A549 (cell line): ENCODE results near the gene TYW1B. TPM values are rescaled to one million over a fixed set of nuclear protein-coding genes. Genes with fewer than 3 reads are reported as not detected.
"Not testable (repeated sequence)": the region's sequence is repeated elsewhere in the genome, so short reads cannot be mapped to it uniquely, and the experiment has no call there.

Experiments used
- ATAC-seq, 2 experiments: fragments of 200-7000 bp in 1 of 2; fragments of >200 bp in 1 of 2; cut with Nextera tagmentation in 1 of 2; cut with Tn5 transposase in 1 of 2; 3 replicates each; pipeline versions ENCODE4 v1.8.0 to v1.9.1; 2018 to 2020; ENCODE audit warnings: mild to moderate bottlenecking in 1 of 2, moderate library complexity in 1 of 2
- CTCF ChIA-PET: fragments of 300-600 bp; sonication (Branson Sonifier 250); formaldehyde crosslinking; extraction: SDS; loops from one replicate; lab custom pipeline; 2021; ENCODE audit warnings: antibody characterized with exemption, inconsistent platforms; lab: Yijun Ruan, JAX
- POLR2A ChIA-PET: fragments of 350-600 bp; formaldehyde crosslinking; extraction: SDS; loops from one replicate; lab custom pipeline; 2021; ENCODE audit warnings: antibody characterized with exemption, inconsistent platforms; lab: Yijun Ruan, JAX
- DNase-seq, 2 experiments: peaks; one replicate each; pipeline versions ENCODE4 v3.0.0 to v3.0.0-alpha.2; 2011 to 2016; ENCODE audit warnings: low read depth in 1 of 2, low spot score in 1 of 2
- FAIRE-seq: peaks from 2 replicates; lab custom pipeline; 2011; peaks lifted over from hg19 to GRCh38; lab: Jason Lieb, UNC
- H3K27ac ChIP-seq, 2 experiments: fragments of >200 bp; sonication (Bioruptor Twin); formaldehyde crosslinking; 3 replicates each; pipeline ENCODE4 v1.5.1; 2016 to 2017
- H3K4me1 ChIP-seq: fragments of >200 bp; sonication (Bioruptor Twin); formaldehyde crosslinking; 3 replicates; pipeline ENCODE4 v1.6.1; 2016
- H3K4me2 ChIP-seq: fragments of >200 bp; sonication (Bioruptor Twin); formaldehyde crosslinking; 3 replicates; pipeline ENCODE4 v1.6.1; 2016
- H3K4me3 ChIP-seq: fragments of >200 bp; sonication (Bioruptor Twin); formaldehyde crosslinking; 3 replicates; pipeline ENCODE4 v1.5.1; 2016
- H3K9me3 ChIP-seq: fragments of >200 bp; sonication (Bioruptor Twin); formaldehyde crosslinking; 3 replicates; pipeline ENCODE4 v1.6.1; 2016
- EHF ChIP-seq: fragments of 250-450 bp; sonication (Bioruptor Pico); IDR thresholded peaks from 2 replicates; pipeline ENCODE4 v1.5.0; 2020; ENCODE audit warnings: mild to moderate bottlenecking
- EHMT2 ChIP-seq: fragments of 200-600 bp; sonication (generic); IDR thresholded peaks from 2 replicates; pipeline ENCODE4 v1.6.1; 2016; ENCODE audit warnings: antibody characterized with exemption, low read depth, mild to moderate bottlenecking, moderate library complexity
- EP300 ChIP-seq, 2 experiments: fragments of >200 bp; sonication (Bioruptor Twin); formaldehyde crosslinking; IDR thresholded peaks; 2 replicates in 1 of 2; 3 replicates in 1 of 2; pipeline ENCODE4 v1.6.1; 2016 to 2017
- HDAC2 ChIP-seq: fragments of 200-600 bp; sonication (generic); IDR thresholded peaks from 2 replicates; pipeline ENCODE4 v1.6.1; 2016
- KDM1A ChIP-seq: fragments of 200-600 bp; sonication (generic); IDR thresholded peaks from 2 replicates; pipeline ENCODE4 v1.6.1; 2016; ENCODE audit warnings: low read depth, mild to moderate bottlenecking
- MAFK ChIP-seq: fragments of 450-650 bp; IDR thresholded peaks from 2 replicates; pipeline ENCODE4 v1.6.1; 2014; ENCODE audit not compliant: partially characterized antibody
- MAZ ChIP-seq: fragments of 150-350 bp; IDR thresholded peaks from 2 replicates; pipeline ENCODE4 v1.6.1; 2014; ENCODE audit warnings: antibody characterized with exemption, low read depth, low read length, borderline replicate concordance
- RNF2 ChIP-seq: fragments of 200-600 bp; sonication (generic); IDR thresholded peaks from 2 replicates; pipeline ENCODE4 v1.6.1; 2016; ENCODE audit warnings: low read depth, mild to moderate bottlenecking, antibody characterized with exemption, moderate library complexity, borderline replicate concordance
- ZFP36 ChIP-seq: fragments of 450-650 bp; IDR thresholded peaks from 2 replicates; pipeline ENCODE4 v1.6.1; 2014; ENCODE audit warnings: borderline replicate concordance; ENCODE audit not compliant: partially characterized antibody
- ZNF302 ChIP-seq: fragments of 250-450 bp; sonication (Bioruptor Pico); IDR thresholded peaks from 2 replicates; pipeline ENCODE4 v1.9.0; 2021; ENCODE audit warnings: inconsistent platforms, mild to moderate bottlenecking, moderate library complexity
- WGBS: methylation state at CpG from one replicate; pipeline ENCODE4 v1.1.6; 2017; ENCODE audit errors: missing lambda C conversion rate; 5-methylcytosine and 5-hydroxymethylcytosine counted together
- polyA plus RNA-seq, 4 experiments: library from polyadenylated mRNA; depleted of rRNA in 3 of 4; stranded (reverse); fragments of >200 nt; fragmentation: RNase III in 1 of 4; extraction: RNeasy Plus Mini Kit Qiagen cat#74134 plus additional on column Dnase treatment in 1 of 4; gene quantifications; 2 replicates in 3 of 4; 3 replicates in 1 of 4; pipeline ENCODE4 v1.2.3, GENCODE V29; 2011 to 2017
- TF ChIP-seq, protein P1 (sequence below): fragments of 150-350 bp; IDR thresholded peaks from 2 replicates; pipeline ENCODE4 v1.6.1; 2014; ENCODE audit warnings: low read depth, mild to moderate bottlenecking, low read length
- TF ChIP-seq, protein P2 (sequence below): fragments of 250-450 bp; sonication (Bioruptor Pico); IDR thresholded peaks from 2 replicates; pipeline ENCODE4 v1.5.0; 2021; ENCODE audit warnings: mild to moderate bottlenecking, moderate library complexity, borderline replicate concordance
- TF ChIP-seq, protein P3 (sequence below): fragments of >200 bp; sonication (Bioruptor Twin); formaldehyde crosslinking; IDR thresholded peaks from 2 replicates; pipeline ENCODE4 v1.6.1; 2016

The TYW1B gene
- polyA plus RNA-seq, 2 of the 4 experiments (the other 2 are of a cell fraction) = 2.7 to 4.6 TPM

DNA sequence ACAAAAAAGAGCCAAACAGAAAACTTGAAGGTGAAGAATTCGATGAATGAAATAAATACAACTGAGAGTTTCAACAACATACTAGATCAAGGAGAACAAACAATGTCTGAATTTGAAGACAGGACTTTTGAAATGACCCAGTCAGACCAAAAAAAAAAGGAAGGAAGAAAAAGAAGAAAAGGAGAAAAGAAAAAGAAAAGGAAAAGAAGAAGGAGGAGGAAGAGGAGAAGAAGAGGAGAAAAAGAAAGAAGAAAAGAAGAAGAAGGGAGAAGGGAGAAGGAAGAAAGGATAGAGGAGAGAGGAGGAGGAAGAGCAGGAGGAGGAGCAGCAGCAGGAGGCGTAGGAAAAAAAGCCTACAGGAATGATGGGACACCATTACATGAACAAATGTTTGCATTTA is 97.6 kb downstream of the TYW1B start:
- FAIRE-seq, H3K4me2 ChIP-seq, ATAC-seq, CTCF ChIA-PET, DNase-seq, H3K9me3 ChIP-seq, H3K4me3 ChIP-seq, H3K27ac ChIP-seq, H3K4me1 ChIP-seq, POLR2A ChIA-PET: not testable (repeated sequence)
- 61% methylated on average over 2 of the region's 2 CpGs for WGBS

DNA sequence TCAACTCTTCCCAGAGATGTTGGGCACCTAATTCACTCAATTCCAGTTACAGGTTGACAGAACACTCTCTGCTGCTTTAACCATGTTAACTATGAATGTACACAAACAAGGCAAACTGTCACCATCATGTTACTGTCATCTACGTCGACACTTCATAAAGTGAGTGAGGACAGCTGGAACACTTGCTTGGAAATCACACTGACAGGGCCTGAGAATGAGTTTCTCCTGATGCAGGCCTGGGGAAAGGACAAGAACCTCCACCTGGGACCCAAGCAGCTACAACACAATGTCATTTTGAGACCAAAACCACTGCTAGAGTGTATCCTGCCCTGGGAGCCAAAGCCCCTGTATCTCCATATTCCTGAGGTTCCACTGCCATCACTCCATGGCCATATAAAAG is 98.9 kb downstream of the TYW1B start:
- H3K4me2 ChIP-seq, POLR2A ChIA-PET, H3K4me3 ChIP-seq, H3K4me1 ChIP-seq, FAIRE-seq, DNase-seq, CTCF ChIA-PET, H3K27ac ChIP-seq, ATAC-seq, H3K9me3 ChIP-seq: not testable (repeated sequence)
- WGBS = 97% methylated on average over 2 of the region's 2 CpGs

DNA sequence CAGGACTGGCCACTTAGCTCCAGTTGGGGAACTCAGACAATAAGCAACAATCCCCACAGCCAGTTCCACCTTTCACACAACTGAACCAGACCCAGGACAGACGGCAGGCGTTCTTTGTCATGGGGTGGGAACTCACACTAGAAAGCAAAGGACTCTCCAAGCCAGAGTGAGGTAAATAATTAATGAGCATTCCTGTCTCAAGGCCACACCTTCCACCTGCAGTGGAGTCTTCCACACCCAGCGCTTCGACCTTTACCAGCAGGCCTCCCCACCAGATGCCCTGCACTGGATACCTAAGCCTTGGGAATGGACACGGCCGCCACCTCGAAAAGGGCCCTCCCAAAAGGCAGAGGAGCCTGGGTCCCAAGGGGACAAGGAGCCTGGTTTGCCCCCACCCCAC is 105.3 kb downstream of the TYW1B start:
- CTCF ChIA-PET, H3K9me3 ChIP-seq, DNase-seq, H3K4me2 ChIP-seq, H3K4me3 ChIP-seq, H3K4me1 ChIP-seq, H3K27ac ChIP-seq, POLR2A ChIA-PET, FAIRE-seq, ATAC-seq: not testable (repeated sequence)
- WGBS = 76% methylated on average over 5 of the region's 7 CpGs

DNA sequence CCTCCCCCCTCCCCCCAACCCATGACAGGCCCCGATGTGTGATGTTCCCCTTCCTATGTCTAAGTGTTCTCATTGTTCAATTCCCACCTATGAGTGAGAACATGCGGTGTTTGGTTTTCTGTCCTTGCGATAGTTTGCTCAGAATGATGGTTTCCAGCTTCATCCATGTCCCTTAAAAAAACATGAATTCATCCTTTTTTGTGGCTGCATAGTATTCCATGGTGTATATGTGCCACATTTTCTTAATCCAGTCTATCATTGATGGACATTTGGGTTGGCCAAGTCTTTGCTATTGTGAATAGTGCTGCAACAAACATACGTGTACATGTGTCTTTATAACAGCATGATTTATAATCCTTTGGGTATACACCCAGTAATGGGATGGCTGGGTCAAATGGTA is 107.1 kb downstream of the TYW1B start:
- H3K4me3 ChIP-seq, H3K4me1 ChIP-seq, H3K4me2 ChIP-seq, POLR2A ChIA-PET, CTCF ChIA-PET, DNase-seq, H3K27ac ChIP-seq, H3K9me3 ChIP-seq, ATAC-seq, FAIRE-seq: not testable (repeated sequence)
- WGBS = 93% methylated on average over 4 of the region's 4 CpGs

DNA sequence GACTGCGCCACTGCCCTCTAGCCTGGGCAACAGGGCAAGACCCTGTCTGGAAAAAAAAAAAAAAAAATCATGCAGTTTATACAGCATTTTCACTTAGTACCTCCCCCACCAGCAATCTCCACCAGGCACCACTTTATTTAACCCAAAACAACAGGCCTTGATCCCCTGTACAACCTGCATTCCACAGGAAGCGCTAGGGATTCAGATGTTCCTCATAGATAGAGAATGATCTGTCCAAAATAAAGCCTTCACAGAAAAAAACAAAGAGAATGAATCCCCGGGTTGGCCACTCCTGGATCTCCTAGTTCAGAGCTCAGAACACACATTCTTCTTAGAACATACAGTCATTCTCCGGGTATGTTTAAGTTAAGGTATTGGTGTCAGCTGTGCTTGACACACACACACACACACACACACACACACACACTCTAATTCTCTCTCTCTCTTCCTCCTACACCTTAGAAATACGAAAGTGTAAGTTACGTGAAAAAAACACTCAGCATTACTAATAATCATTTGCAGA is 110.7 kb downstream of the TYW1B start:
- H3K4me3 ChIP-seq, DNase-seq, ATAC-seq, H3K27ac ChIP-seq, CTCF ChIA-PET, POLR2A ChIA-PET, H3K9me3 ChIP-seq, FAIRE-seq, H3K4me2 ChIP-seq, H3K4me1 ChIP-seq: not testable (repeated sequence)
- WGBS = 79% methylated on average over 6 of the region's 6 CpGs

DNA sequence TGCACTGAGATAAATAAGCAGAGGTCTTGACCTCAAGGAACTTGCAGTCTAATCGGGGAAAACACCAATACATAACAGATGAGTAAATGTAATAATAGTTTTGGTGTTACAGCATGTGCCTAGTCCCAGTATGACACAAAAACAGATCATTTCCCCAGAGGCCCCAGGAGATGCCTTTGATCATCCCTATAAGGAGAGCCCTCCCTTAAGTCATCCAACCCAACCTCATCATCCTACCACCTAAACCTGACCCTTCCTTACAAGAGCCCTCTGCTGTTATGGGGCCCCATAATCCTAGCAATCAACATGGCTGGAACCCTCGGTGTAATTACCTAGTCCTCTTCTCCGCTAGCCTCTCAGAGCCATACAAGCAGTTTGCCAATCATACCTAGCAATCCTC is 116.1 kb downstream of the TYW1B start:
- H3K9me3 ChIP-seq, FAIRE-seq, CTCF ChIA-PET, H3K27ac ChIP-seq, POLR2A ChIA-PET, ATAC-seq, H3K4me3 ChIP-seq, DNase-seq, H3K4me2 ChIP-seq: not testable (repeated sequence)
- peaks cover 15% of the 10 kb centered on the region; the same call in 2 of the 3 replicates for H3K4me1 ChIP-seq
- 81% methylated on average over 3 of the region's 3 CpGs for WGBS

DNA sequence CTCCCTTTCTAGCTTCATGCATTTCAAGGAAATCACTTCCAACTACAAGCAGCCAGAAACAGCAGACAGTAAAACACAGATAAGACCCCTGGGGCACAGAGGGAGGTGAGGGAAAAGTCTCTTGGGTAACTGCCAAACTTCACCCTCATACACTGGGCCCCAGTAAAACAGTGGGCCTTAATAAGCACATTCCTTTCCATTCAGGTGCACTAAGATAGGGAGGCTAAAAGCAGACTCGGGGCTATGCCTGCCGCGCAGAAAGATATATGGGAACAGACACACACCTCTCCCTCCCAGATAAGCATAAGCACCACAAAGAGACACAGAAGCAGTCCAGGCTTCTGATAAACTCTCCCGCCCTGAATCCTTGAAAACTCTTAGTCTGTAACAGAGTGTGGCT is 117.0 kb downstream of the TYW1B start:
- DNase-seq (no peak), ATAC-seq (no peak), FAIRE-seq (no peak)
- Histone ChIP-seq H3K4me3 (no peak overlapping the region), H3K4me2 (no peak overlapping the region), H3K9me3 (no peaks in the 10 kb centered on the region), H3K4me1 (peaks cover 15% of the 10 kb centered on the region; the same call in 2 of the 3 replicates), H3K27ac (0 out of 6 replicates have a peak overlapping the region, but pooled peaks of 1 of the 2 experiments have one; percentile 10)
- TF ChIP-seq EP300 (IDR thresholded peaks at IDR 0.05) (no peak), KDM1A (no peak), ZFP36 (no peak), ZNF302 (CRISPR knock-in tag) (no peak), RNF2 (no peak), HDAC2 (no peak), EHF (CRISPR knock-in tag) (no peak), MAZ (no peak), MAFK (no peak), EHMT2 (no peak)
- TF ChIP-seq, protein P1, sequence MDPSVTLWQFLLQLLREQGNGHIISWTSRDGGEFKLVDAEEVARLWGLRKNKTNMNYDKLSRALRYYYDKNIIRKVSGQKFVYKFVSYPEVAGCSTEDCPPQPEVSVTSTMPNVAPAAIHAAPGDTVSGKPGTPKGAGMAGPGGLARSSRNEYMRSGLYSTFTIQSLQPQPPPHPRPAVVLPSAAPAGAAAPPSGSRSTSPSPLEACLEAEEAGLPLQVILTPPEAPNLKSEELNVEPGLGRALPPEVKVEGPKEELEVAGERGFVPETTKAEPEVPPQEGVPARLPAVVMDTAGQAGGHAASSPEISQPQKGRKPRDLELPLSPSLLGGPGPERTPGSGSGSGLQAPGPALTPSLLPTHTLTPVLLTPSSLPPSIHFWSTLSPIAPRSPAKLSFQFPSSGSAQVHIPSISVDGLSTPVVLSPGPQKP = no peak
- TF ChIP-seq, protein P2, sequence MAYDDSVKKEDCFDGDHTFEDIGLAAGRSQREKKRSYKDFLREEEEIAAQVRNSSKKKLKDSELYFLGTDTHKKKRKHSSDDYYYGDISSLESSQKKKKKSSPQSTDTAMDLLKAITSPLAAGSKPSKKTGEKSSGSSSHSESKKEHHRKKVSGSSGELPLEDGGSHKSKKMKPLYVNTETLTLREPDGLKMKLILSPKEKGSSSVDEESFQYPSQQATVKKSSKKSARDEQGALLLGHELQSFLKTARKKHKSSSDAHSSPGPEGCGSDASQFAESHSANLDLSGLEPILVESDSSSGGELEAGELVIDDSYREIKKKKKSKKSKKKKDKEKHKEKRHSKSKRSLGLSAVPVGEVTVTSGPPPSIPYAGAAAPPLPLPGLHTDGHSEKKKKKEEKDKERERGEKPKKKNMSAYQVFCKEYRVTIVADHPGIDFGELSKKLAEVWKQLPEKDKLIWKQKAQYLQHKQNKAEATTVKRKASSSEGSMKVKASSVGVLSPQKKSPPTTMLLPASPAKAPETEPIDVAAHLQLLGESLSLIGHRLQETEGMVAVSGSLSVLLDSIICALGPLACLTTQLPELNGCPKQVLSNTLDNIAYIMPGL (CRISPR knock-in tag) = no peak
- TF ChIP-seq, protein P3, sequence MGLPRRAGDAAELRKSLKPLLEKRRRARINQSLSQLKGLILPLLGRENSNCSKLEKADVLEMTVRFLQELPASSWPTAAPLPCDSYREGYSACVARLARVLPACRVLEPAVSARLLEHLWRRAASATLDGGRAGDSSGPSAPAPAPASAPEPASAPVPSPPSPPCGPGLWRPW = no peak
- POLR2A ChIA-PET = no interaction called here
- WGBS = 94% methylated on average over 4 of the region's 4 CpGs
- CTCF ChIA-PET = no interaction called here
